GM18870 (cell line): Measurements from ENCODE around the gene BCL2L15.
"Not testable (repeated sequence)": the region's sequence is repeated elsewhere in the genome, so short reads cannot be mapped to it uniquely, and the experiment has no call there.

ENCODE experiments used
- ATAC-seq: cut with Tn5 transposase; IDR thresholded peaks from one replicate; pipeline ENCODE4 v1.9.1; 2021; ENCODE audit warnings: moderate library complexity; ENCODE audit not compliant: unreplicated experiment

BCL2L15 gene

GRCh38 chr1:113872219-113872935 is 15.0 kb downstream of the BCL2L15 start:
- no peak for ATAC-seq

GRCh38 chr1:113871597-113872113 is 15.7 kb downstream of the BCL2L15 start, which contains the start of gene PTPN22:
PTPN22 (minus strand) TSS chr1:113871712.
- ATAC-seq: peak; percentile 84

DNA sequence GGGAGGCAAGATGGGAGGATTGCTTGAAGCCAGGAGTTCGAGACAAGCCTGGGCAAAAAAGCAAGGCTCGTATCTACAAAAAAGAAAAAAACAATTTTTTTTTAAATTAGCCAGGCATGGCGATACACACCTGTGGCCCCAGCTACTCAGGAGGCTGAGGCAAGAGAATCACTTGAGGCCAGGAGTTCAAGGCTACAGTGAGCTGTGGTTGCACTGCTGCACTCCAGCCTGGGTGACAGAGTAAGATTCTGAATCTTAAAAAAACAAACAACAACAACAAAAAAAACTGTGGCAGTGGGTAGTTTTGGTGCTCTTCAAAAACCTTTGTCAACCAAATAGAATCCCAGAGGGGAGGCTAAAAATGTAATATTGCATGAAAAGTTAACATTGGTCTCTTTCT is 16.6 kb downstream of the BCL2L15 start:
- ATAC-seq: no peak

DNA sequence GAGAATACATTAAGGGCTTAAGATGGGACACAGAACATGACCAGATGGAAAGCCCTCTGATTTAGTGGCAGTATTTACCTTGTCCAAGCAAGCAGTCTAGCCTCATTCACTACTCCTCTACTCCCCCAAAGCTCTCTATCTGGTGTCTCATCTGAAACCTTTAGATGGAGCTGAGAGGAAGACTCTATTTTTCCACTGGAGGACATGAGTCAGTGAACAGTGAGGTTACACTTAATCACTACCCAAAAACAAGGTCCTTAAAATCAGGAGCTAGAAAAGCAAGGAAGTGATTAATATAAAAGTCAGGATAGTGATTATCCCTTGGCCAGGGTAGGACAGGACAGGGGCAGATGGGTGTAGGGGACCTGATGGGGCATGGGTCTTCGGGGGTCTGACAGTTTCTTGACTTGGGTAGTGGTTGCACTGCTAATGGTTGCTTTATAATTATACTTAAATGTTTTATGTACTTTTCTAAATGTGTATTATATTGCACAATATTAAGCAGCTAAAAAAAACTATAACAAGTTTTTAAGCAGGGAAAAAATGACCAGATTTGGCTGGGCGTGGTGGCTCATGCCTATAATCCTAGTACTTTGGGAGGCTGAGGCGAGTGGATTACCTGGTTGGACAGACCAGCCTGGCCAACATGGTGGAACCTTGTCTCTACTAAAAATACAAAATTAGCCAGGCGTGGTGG is 18.8 kb downstream of the BCL2L15 start:
- no peak for ATAC-seq

GRCh38 chr1:113861641-113862040 is 25.7 kb downstream of the BCL2L15 start:
- no peak for ATAC-seq

GRCh38 chr1:113860891-113861290 is 26.5 kb downstream of the BCL2L15 start:
- ATAC-seq: no peak

GRCh38 chr1:113859478-113860175 is 27.8 kb downstream of the BCL2L15 start:
- peak; percentile 90 for ATAC-seq

GRCh38 chr1:113858982-113859381 is 28.4 kb downstream of the BCL2L15 start:
- ATAC-seq: no peak

GRCh38 chr1:113858418-113858817 is 29.0 kb downstream of the BCL2L15 start:
- no peak for ATAC-seq

GRCh38 chr1:113857776-113858175 is 29.6 kb downstream of the BCL2L15 start:
- no peak for ATAC-seq

GRCh38 chr1:113856401-113856790 is 31.0 kb downstream of the BCL2L15 start:
- no peak for ATAC-seq

- no peak for ATAC-seq
These were observed 31.6 kb downstream of the BCL2L15 start for GRCh38 chr1:113855630-113856400.

DNA sequence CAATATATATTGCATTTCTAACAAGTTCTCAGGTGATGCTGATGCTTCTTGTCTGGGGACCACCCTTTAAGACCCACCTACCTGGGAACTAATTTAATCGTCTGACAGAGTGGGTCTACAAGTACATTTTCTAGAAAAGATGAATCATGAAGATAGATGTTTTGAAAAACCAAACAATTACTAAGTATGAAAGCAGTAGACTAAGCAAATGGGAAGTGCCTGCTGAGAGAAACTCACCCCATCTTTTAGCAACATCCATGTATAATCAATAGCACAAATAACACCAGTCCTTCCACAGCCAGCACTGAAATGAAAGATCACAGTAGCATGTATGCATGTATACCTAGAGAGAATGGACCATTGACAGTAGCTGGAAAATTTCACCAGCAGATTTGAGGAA is 33.1 kb downstream of the BCL2L15 start:
- no peak for ATAC-seq

DNA sequence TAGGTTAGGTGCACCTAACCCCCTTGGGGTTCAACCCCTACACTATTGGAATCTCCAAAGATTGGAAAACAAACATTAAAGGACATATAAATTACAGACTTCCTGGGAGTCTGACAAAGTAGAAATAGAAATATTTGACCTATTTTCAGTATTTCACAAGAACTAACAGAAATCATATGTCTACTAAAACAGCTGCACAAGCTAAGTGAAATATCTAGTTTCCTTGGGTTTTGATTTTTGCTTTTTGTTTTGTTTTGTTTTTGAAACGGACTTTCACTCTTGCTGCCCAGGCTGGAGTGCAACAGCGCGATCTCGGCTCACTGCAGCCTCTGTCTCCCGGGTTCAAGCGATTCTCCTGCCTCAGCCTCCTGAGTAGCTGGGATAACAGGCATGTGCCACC is 34.7 kb downstream of the BCL2L15 start:
- ATAC-seq: not testable (repeated sequence)

DNA sequence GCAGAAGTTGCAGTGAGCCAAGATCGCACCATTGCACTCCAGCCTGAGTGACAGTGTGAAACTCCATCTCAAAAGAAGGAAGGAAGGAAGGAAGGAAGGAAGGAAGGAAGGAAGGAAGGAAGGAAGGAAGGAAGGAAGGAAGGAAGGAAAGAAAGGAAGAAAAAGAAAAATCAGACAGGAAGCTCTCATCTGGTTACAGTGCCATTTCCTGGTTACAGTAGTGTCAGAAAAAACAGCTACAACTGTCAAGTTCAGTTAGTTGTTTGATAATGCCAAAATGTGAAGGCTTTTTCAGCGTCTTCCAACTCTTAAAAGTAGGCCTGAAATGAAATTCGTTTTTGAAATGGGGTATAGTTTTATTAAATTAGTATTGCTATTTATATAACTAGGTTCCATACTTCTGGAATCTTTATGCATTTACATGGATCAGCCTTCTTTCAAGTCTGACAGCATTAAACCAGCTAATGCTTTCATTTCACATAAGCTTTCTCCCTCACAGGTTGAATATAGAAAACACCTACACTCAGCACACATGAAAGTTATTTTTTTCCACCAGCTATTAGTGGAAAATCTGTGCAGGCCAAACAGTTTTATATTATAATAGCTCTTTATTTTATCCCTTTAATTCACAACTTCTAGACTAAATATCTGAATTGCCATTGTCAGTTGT is 37.1 kb downstream of the BCL2L15 start:
- ATAC-seq: no peak

- no peak for ATAC-seq
These were observed 38.3 kb downstream of the BCL2L15 start for GRCh38 chr1:113849072-113849471.

GRCh38 chr1:113846391-113847035 is 40.9 kb downstream of the BCL2L15 start:
- no peak for ATAC-seq

DNA sequence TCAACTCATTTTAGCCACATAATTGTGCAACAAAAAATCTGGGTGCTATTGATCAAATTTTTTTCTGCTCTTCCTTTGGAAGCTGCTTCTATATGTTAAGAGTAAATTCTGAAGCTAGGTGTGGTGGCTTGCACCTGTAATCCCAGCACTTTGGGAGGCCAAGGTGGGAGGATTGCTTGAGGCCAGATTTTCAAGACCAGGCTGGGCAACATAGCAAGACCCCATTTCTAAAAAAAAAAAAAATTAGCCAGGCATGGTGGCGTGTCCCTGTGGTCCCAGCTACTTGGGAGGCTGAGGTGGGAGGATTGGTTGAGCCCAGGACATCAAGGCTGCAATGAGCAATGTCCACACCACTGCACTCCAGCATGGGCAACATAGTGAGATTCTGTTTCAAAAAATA is 50.8 kb downstream of the BCL2L15 start:
- no peak for ATAC-seq

GRCh38 chr1:113835686-113836290 is 51.6 kb downstream of the BCL2L15 start:
- no peak for ATAC-seq
